ENCODE results near the gene PTPN21.

- no peak for TF ChIP-seq CTCF (IDR thresholded peaks at IDR 0.05; ENCODE audit: low read length)
- TF ChIP-seq EZH2 (optimal IDR thresholded peaks at IDR 0.05; ENCODE audit: low read depth, low read length), result no peak
Measured at GRCh38 chr14:88424573-88424972, 130.2 kb downstream of the PTPN21 start.

Measured in MM.1S (cell line).